HFF-Myc (cell line): ENCODE results near the gene NXN.

Experiments used
- DNase-seq: peaks from one replicate; pipeline ENCODE4 v3.0.0-alpha.2; 2011; ENCODE audit warnings: low read depth; ENCODE audit errors: extremely low read depth
- H3K4me3 ChIP-seq: replicated peaks from 2 replicates; pipeline ENCODE4 v1.5.1; 2011; ENCODE audit warnings: low read depth, mild to moderate bottlenecking, control low read depth, low read length
- CTCF ChIP-seq: IDR thresholded peaks from 2 replicates; pipeline ENCODE4 v1.5.1; 2012; ENCODE audit warnings: mild to moderate bottlenecking, low read depth, low read length, control low read depth; ENCODE audit errors: missing control alignments

Gene NXN

GRCh38 chr17:979539-980405, at the start of gene NXN:
TSS of gene NXN (minus strand) at chr17:979776.
- peak within 1 kb of the TSS; percentile 66 for H3K4me3 ChIP-seq
- TF ChIP-seq CTCF = no peak
- DNase-seq = no peak

- no peak overlapping the region for H3K4me3 ChIP-seq
- no peak for TF ChIP-seq CTCF
- DNase-seq = no peak
These were observed 47.5 kb upstream of the NXN start for GRCh38 chr17:1027044-1027443.

- no peak for TF ChIP-seq CTCF
- DNase-seq = no peak
- H3K4me3 ChIP-seq = no peak overlapping the region
These were observed 47.0 kb upstream of the NXN start for GRCh38 chr17:1026599-1026975.

GRCh38 chr17:1025733-1026598, 46.4 kb upstream of the NXN start:
- no peak for TF ChIP-seq CTCF
- no peak overlapping the region for H3K4me3 ChIP-seq
- no peak for DNase-seq

- no peak overlapping the region for H3K4me3 ChIP-seq
- no peak for DNase-seq
- no peak for TF ChIP-seq CTCF
These were observed 44.5 kb upstream of the NXN start for GRCh38 chr17:1024076-1024475.

- no peak for TF ChIP-seq CTCF
- H3K4me3 ChIP-seq = no peak overlapping the region
- no peak for DNase-seq
These were observed 42.9 kb upstream of the NXN start for GRCh38 chr17:1022278-1023024.
